Uterus (tissue), 2 donors: ENCODE results near the gene CELF2.

Experiments used
- CTCF ChIP-seq, 4 experiments: fragments of 200-600 bp in 2 of 4; fragments of 450-650 bp in 2 of 4; sonication (generic) in 2 of 4; IDR thresholded peaks; one replicate each; pipeline ENCODE4 v1.5.1; 2016 to 2019; ENCODE audit warnings: antibody characterized with exemption in 4 of 4, mild to moderate bottlenecking in 2 of 4, moderate library complexity in 1 of 4
- POLR2A ChIP-seq, 2 donors: fragments of 450-650 bp; IDR thresholded peaks; one replicate each; pipeline ENCODE4 v1.6.1; 2016; ENCODE audit warnings: antibody characterized with exemption in 2 of 2, mild to moderate bottlenecking in 1 of 2, moderate library complexity in 1 of 2

DNA sequence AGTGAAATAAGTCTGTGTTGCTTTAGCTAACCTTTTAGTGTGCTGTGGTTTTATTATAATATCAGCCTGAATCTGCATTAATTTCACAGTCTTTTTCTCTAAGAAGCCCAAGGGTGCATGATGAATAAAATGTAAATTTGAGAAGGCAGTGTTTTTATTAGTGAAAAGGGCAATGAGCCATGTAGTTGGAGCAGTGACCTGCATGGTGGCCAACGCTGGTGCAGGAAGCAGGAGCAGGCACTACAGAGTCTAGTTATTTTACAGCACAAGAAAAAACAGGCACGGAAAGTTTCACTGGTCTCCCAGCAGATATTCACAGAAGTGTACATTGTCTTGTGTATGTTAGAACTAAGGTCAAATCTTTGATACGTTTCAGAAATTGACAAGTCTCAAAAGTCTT lies 247.8 kb downstream of the CELF2 start:
- no peak for TF ChIP-seq CTCF (IDR thresholded peaks at IDR 0.05)
- no peak for TF ChIP-seq POLR2A (IDR thresholded peaks at IDR 0.05)
